ENCODE results near the gene TCTN3.

GRCh38 chr10:95730233-95730632 is 36.5 kb upstream of the TCTN3 start:
- TF ChIP-seq POLR2AphosphoS5 (IDR thresholded peaks at IDR 0.05; ENCODE audit: low read depth, low read length) = no peak
- TF ChIP-seq TAF1 (IDR thresholded peaks at IDR 0.05; ENCODE audit: borderline replicate concordance, insufficient read depth, low read length) = no peak
- no peak for TF ChIP-seq SIN3A (IDR thresholded peaks at IDR 0.05; ENCODE audit: borderline replicate concordance, insufficient read depth, low read length)
- no peak for TF ChIP-seq REST (IDR thresholded peaks at IDR 0.05; ENCODE audit: insufficient read depth in 1 of 2, low read depth in 2 of 2, low read length in 2 of 2)
